PC-3 (cell line): ENCODE measurements around the gene SLC48A1.

ENCODE experiments used
- CTCF ChIP-seq: fragments of 300-600 bp; sonication (generic); conservative IDR thresholded peaks from 2 replicates; pipeline ENCODE4 v1.5.1; 2017; ENCODE audit warnings: antibody characterized with exemption, low read depth, mild to moderate bottlenecking, low read length
- EZH2 ChIP-seq: fragments of 300-600 bp; sonication (generic); IDR thresholded peaks from one replicate; pipeline ENCODE4 v1.6.1; 2017; ENCODE audit warnings: antibody characterized with exemption, mild to moderate bottlenecking, low read length; ENCODE audit not compliant: unreplicated experiment

GRCh38 chr12:47822863-47823262 is 49.8 kb downstream of the SLC48A1 start:
- no peak for TF ChIP-seq CTCF
- TF ChIP-seq EZH2 = no peak
